Measurements from ENCODE around the gene MTHFD2L.

The MTHFD2L gene

GRCh38 chr4:74344031-74344430, 186.1 kb downstream of the MTHFD2L start:
- Histone ChIP-seq H3K27ac (no peak overlapping the region), H3K36me3 (ENCODE audit: insufficient read depth) (no peaks in the 10 kb centered on the region), H3K4me3 (IDR thresholded peaks at IDR 0.05; ENCODE audit: insufficient read depth, low read depth, low read length) (no peak overlapping the region), H4K20me1 (ENCODE audit: insufficient read depth) (no peaks in the 10 kb centered on the region), H3K79me2 (ENCODE audit: insufficient read depth, low read depth) (no peaks in the 10 kb centered on the region), H3K27me3 (ENCODE audit: insufficient read depth, low read depth) (no peaks in the 10 kb centered on the region), H3K9ac (no peak overlapping the region), H2AFZ (ENCODE audit: low read depth) (no peak overlapping the region), H3K4me2 (no peak overlapping the region), H3K4me1 (ENCODE audit: low read depth, poor library complexity, severe bottlenecking) (no peaks in the 10 kb centered on the region)
- no peak for TF ChIP-seq CTCF (conservative IDR thresholded peaks at IDR 0.05; ENCODE audit: low read depth, low read length)
